ENCODE results near the gene G6PC1. TPM values are rescaled to one million over a fixed set of nuclear protein-coding genes. Genes with fewer than 3 reads are reported as not detected.

The G6PC1 gene
- total and polyA plus RNA-seq, 3 experiments from 2014 or later = not detected

- H3K27me3 Mint-ChIP-seq = peaks cover 1 to 21% of the 10 kb centered on the region in 2 donors
- no peaks in the 10 kb centered on the region for H3K36me3 ChIP-seq (ENCODE audit: insufficient read depth, low read length)
- no peaks in the 10 kb centered on the region for H3K9me3 ChIP-seq (ENCODE audit: low read length)
- H3K4me1 ChIP-seq (ENCODE audit: insufficient read depth, low read length) = no peaks in the 10 kb centered on the region
- H3K4me3 Mint-ChIP-seq = no peak overlapping the region
- no peak for DNase-seq
- no peaks in the 10 kb centered on the region for H3K27me3 ChIP-seq (ENCODE audit: insufficient read depth, low read length, poor library complexity, severe bottlenecking)
- H3K4me1 Mint-ChIP-seq = no peaks in the 10 kb centered on the region
- POLR2A ChIA-PET = no interaction called here
- peaks cover 0 to 1% (median 0%) of the 10 kb centered on the region in 3 donors for H3K36me3 Mint-ChIP-seq
- H3K9me3 Mint-ChIP-seq = no peaks in the 10 kb centered on the region
- H3K27ac ChIP-seq (ENCODE audit: low read depth, low read length) = no peak overlapping the region
- CTCF ChIA-PET = no interaction called here
- no peak overlapping the region for H3K27ac Mint-ChIP-seq
- no peak overlapping the region for H3K4me3 ChIP-seq (ENCODE audit: low read length)
These were observed 28.9 kb downstream of the G6PC1 start for GRCh38 chr17:42929497-42929844.

GRCh38 chr17:42937712-42938596 is 37.4 kb downstream of the G6PC1 start:
- Histone ChIP-seq H3K9me3 (ENCODE audit: low read length) (no peaks in the 10 kb centered on the region), H3K4me1 (ENCODE audit: insufficient read depth, low read length) (no peaks in the 10 kb centered on the region), H3K4me3 (ENCODE audit: low read length) (no peak overlapping the region), H3K27me3 (ENCODE audit: insufficient read depth, low read length, poor library complexity, severe bottlenecking) (no peaks in the 10 kb centered on the region), H3K36me3 (ENCODE audit: insufficient read depth, low read length) (no peaks in the 10 kb centered on the region), H3K27ac (ENCODE audit: low read depth, low read length) (no peak overlapping the region)
- no peak overlapping the region for H3K4me3 Mint-ChIP-seq
- no peaks in the 10 kb centered on the region for H3K4me1 Mint-ChIP-seq
- H3K27ac Mint-ChIP-seq = peak overlapping the region in 1 of 8 donors; percentile 58
- POLR2A ChIA-PET = no interaction called here
- no peaks in the 10 kb centered on the region for H3K9me3 Mint-ChIP-seq
- CTCF ChIA-PET = no interaction called here
- H3K27me3 Mint-ChIP-seq = peaks cover 0 to 15% of the 10 kb centered on the region in 2 donors
- no peaks in the 10 kb centered on the region for H3K36me3 Mint-ChIP-seq
- DNase-seq = peak in 1 of 5 donors; percentile 15

GRCh38 chr17:42944211-42944610 is 43.6 kb downstream of the G6PC1 start:
- peaks cover 0 to 9% of the 10 kb centered on the region in 2 donors for H3K27me3 Mint-ChIP-seq
- Histone ChIP-seq H3K27ac (ENCODE audit: low read depth, low read length) (no peak overlapping the region), H3K4me1 (ENCODE audit: insufficient read depth, low read length) (no peaks in the 10 kb centered on the region), H3K27me3 (ENCODE audit: insufficient read depth, low read length, poor library complexity, severe bottlenecking) (no peaks in the 10 kb centered on the region), H3K4me3 (ENCODE audit: low read length) (no peak overlapping the region), H3K9me3 (ENCODE audit: low read length) (no peaks in the 10 kb centered on the region), H3K36me3 (ENCODE audit: insufficient read depth, low read length) (no peaks in the 10 kb centered on the region)
- no peak overlapping the region for H3K27ac Mint-ChIP-seq
- CTCF ChIA-PET = no interaction called here
- no peaks in the 10 kb centered on the region for H3K9me3 Mint-ChIP-seq
- no peaks in the 10 kb centered on the region for H3K4me1 Mint-ChIP-seq
- H3K36me3 Mint-ChIP-seq = peaks cover 0 to 9% (median 5%) of the 10 kb centered on the region in 3 donors
- H3K4me3 Mint-ChIP-seq = no peak overlapping the region
- POLR2A ChIA-PET = no interaction called here
- DNase-seq = no peak

- ChIA-PET POLR2A (no interaction called here), CTCF (no interaction called here)
- no peaks in the 10 kb centered on the region for H3K4me1 Mint-ChIP-seq
These were observed 46.2 kb downstream of the G6PC1 start for GRCh38 chr17:42946812-42947211.

GRCh38 chr17:42950044-42950783 is 49.6 kb downstream of the G6PC1 start:
- no peak overlapping the region for H3K4me3 Mint-ChIP-seq
- H3K4me1 Mint-ChIP-seq = no peaks in the 10 kb centered on the region
- ChIA-PET CTCF (no interaction called here), POLR2A (no interaction called here)
- no peaks in the 10 kb centered on the region for H3K9me3 ChIP-seq (ENCODE audit: low read length)
- H3K27ac Mint-ChIP-seq = no peak overlapping the region
- H3K36me3 Mint-ChIP-seq = peaks cover 0 to 62% (median 11%) of the 10 kb centered on the region in 3 donors
- no peaks in the 10 kb centered on the region for H3K4me1 ChIP-seq (ENCODE audit: insufficient read depth, low read length)
- H3K4me3 ChIP-seq (ENCODE audit: low read length) = no peak overlapping the region
- no peaks in the 10 kb centered on the region for H3K9me3 Mint-ChIP-seq
- no peaks in the 10 kb centered on the region for H3K27me3 ChIP-seq (ENCODE audit: insufficient read depth, low read length, poor library complexity, severe bottlenecking)
- DNase-seq = no peak
- peaks cover 13% of the 10 kb centered on the region for H3K36me3 ChIP-seq (ENCODE audit: insufficient read depth, low read length)
- no peak overlapping the region for H3K27ac ChIP-seq (ENCODE audit: low read depth, low read length)
- H3K27me3 Mint-ChIP-seq = no peaks in the 10 kb centered on the region

More at GRCh38 chr17:42946812-42947211, 46.2 kb downstream of the G6PC1 start:
- Mint-ChIP-seq H3K9me3 (no peaks in the 10 kb centered on the region), H3K27ac (peak overlapping the region in 1 of 8 donors; percentile 55), H3K4me3 (no peak overlapping the region), H3K27me3 (peaks cover 0 to under 1% of the 10 kb centered on the region in 2 donors), H3K36me3 (peaks cover 0 to 35% (median 10%) of the 10 kb centered on the region in 3 donors)
- Histone ChIP-seq H3K9me3 (ENCODE audit: low read length) (no peaks in the 10 kb centered on the region), H3K36me3 (ENCODE audit: insufficient read depth, low read length) (no peaks in the 10 kb centered on the region), H3K27ac (ENCODE audit: low read depth, low read length) (no peak overlapping the region), H3K27me3 (ENCODE audit: insufficient read depth, low read length, poor library complexity, severe bottlenecking) (no peaks in the 10 kb centered on the region), H3K4me1 (ENCODE audit: insufficient read depth, low read length) (no peaks in the 10 kb centered on the region), H3K4me3 (ENCODE audit: low read length) (no peak overlapping the region)
- DNase-seq = no peak

Other genes with a start within 250 kb of the G6PC1 start
- 10 to 100 TPM; 10.6 to 11.6 TPM for gene TUBG2, start 241.5 kb upstream of the G6PC1 start, total RNA-seq
- 3.4 TPM for gene TUBG2, start 241.5 kb upstream of the G6PC1 start, polyA plus RNA-seq
- gene PLEKHH3, start 223.8 kb upstream of the G6PC1 start, total RNA-seq = under 1 TPM; 0.38 to 0.70 TPM
- not detected for gene PLEKHH3, start 223.8 kb upstream of the G6PC1 start, polyA plus RNA-seq
- under 1 TPM; 0.18 to 0.20 TPM for gene CCR10, start 219.0 kb upstream of the G6PC1 start, total RNA-seq
- gene CCR10, start 219.0 kb upstream of the G6PC1 start, polyA plus RNA-seq = 1.9 TPM
- 1 to 10 TPM; 1.2 to 1.7 TPM for gene CNTNAP1, start 218.3 kb upstream of the G6PC1 start, total RNA-seq
- 1.1 TPM for gene CNTNAP1, start 218.3 kb upstream of the G6PC1 start, polyA plus RNA-seq
- 10 to 100 TPM; 40.8 to 42.6 TPM for gene EZH1, start 155.8 kb upstream of the G6PC1 start, total RNA-seq
- 37.2 TPM for gene EZH1, start 155.8 kb upstream of the G6PC1 start, polyA plus RNA-seq
- not detected for gene RAMP2, start 139.6 kb upstream of the G6PC1 start, total RNA-seq
- not detected for gene RAMP2, start 139.6 kb upstream of the G6PC1 start, polyA plus RNA-seq
- gene VPS25, start 127.3 kb upstream of the G6PC1 start, total RNA-seq = 100 to 1,000 TPM; 101 to 108 TPM
- gene VPS25, start 127.3 kb upstream of the G6PC1 start, polyA plus RNA-seq = 63.8 TPM
- under 1 TPM; 0.18 to 0.55 TPM for gene WNK4, start 120.2 kb upstream of the G6PC1 start, total RNA-seq
- gene WNK4, start 120.2 kb upstream of the G6PC1 start, polyA plus RNA-seq = not detected
- 10 to 100 TPM; 55.5 to 60.8 TPM for gene COA3, start 102.1 kb upstream of the G6PC1 start, total RNA-seq
- gene COA3, start 102.1 kb upstream of the G6PC1 start, polyA plus RNA-seq = 132 TPM
- not detected for gene CNTD1, start 101.9 kb upstream of the G6PC1 start, total RNA-seq
- 0.15 TPM for gene CNTD1, start 101.9 kb upstream of the G6PC1 start, polyA plus RNA-seq
- gene BECN1, start 76.5 kb upstream of the G6PC1 start, total RNA-seq = 10 to 100 TPM; 89.2 to 90.6 TPM
- 147 TPM for gene BECN1, start 76.5 kb upstream of the G6PC1 start, polyA plus RNA-seq
- 100 to 1,000 TPM; 243 to 244 TPM for gene PSME3, start 67.4 kb upstream of the G6PC1 start, total RNA-seq
- gene PSME3, start 67.4 kb upstream of the G6PC1 start, polyA plus RNA-seq = 136 TPM
- gene AOC2, start 56.2 kb upstream of the G6PC1 start, total RNA-seq = 1 to 10 TPM; 2.4 to 2.7 TPM
- gene AOC2, start 56.2 kb upstream of the G6PC1 start, polyA plus RNA-seq = 0.09 TPM
- gene AOC3, start 49.6 kb upstream of the G6PC1 start, total RNA-seq = 1 to 10 TPM; 1.0 to 1.3 TPM
- not detected for gene AOC3, start 49.6 kb upstream of the G6PC1 start, polyA plus RNA-seq
- gene AARSD1, start 63.7 kb downstream of the G6PC1 start, total RNA-seq = 100 to 1,000 TPM in 1 of 2 experiments, 10 to 100 TPM in 1; 99.1 to 102 TPM
- 39.4 TPM for gene AARSD1, start 63.7 kb downstream of the G6PC1 start, polyA plus RNA-seq
- gene PTGES3L, start 79.3 kb downstream of the G6PC1 start, total RNA-seq = under 1 TPM; 0.37 to 0.55 TPM
- not detected for gene PTGES3L, start 79.3 kb downstream of the G6PC1 start, polyA plus RNA-seq
- 10 to 100 TPM; 12.8 to 13.1 TPM for gene RUNDC1, start 79.8 kb downstream of the G6PC1 start, total RNA-seq
- gene RUNDC1, start 79.8 kb downstream of the G6PC1 start, polyA plus RNA-seq = 22.4 TPM
- 1,000 to 10,000 TPM; 1,412 to 1,428 TPM for gene RPL27, start 97.6 kb downstream of the G6PC1 start, total RNA-seq
- 1,922 TPM for gene RPL27, start 97.6 kb downstream of the G6PC1 start, polyA plus RNA-seq
- 10 to 100 TPM; 23.2 to 24.0 TPM for gene IFI35, start 106.0 kb downstream of the G6PC1 start, total RNA-seq
- 73.2 TPM for gene IFI35, start 106.0 kb downstream of the G6PC1 start, polyA plus RNA-seq
- 10 to 100 TPM; 31.1 to 35.9 TPM for gene VAT1, start 121.6 kb downstream of the G6PC1 start, total RNA-seq
- gene VAT1, start 121.6 kb downstream of the G6PC1 start, polyA plus RNA-seq = 42.2 TPM
- gene RND2, start 124.4 kb downstream of the G6PC1 start, total RNA-seq = under 1 TPM; 0.04 to 0.22 TPM
- not detected for gene RND2, start 124.4 kb downstream of the G6PC1 start, polyA plus RNA-seq
- 10 to 100 TPM; 66.8 to 71.5 TPM for gene BRCA1, start 224.6 kb downstream of the G6PC1 start, total RNA-seq
- 3.3 TPM for gene BRCA1, start 224.6 kb downstream of the G6PC1 start, polyA plus RNA-seq

Measured in CD8-positive, alpha-beta memory T cell (primary cell).